Keratinocyte (primary cell): ENCODE data around the gene DLG4. TPM values are rescaled to one million over a fixed set of nuclear protein-coding genes. Genes with fewer than 3 reads are reported as not detected.
"Not testable (repeated sequence)": the region's sequence is repeated elsewhere in the genome, so short reads cannot be mapped to it uniquely, and the experiment has no call there.

Experiments
- DNase-seq: peaks from one replicate; pipeline ENCODE4 v3.0.0-alpha.2; 2011; ENCODE audit warnings: low read depth, missing footprints, low spot score
- FAIRE-seq: peaks from 2 replicates; lab custom pipeline; 2011; peaks lifted over from hg19 to GRCh38; lab: Jason Lieb, UNC
- H2AFZ ChIP-seq: 2 replicates; pipeline ENCODE4 v1.6.0; 2012; ENCODE audit warnings: low read length, control low read depth, inconsistent platforms; ENCODE audit not compliant: control insufficient read depth
- H3K27ac ChIP-seq: 2 replicates; pipeline ENCODE4 v1.5.1; 2011; ENCODE audit warnings: low read length; ENCODE audit not compliant: control insufficient read depth, insufficient read depth
- H3K27me3 ChIP-seq: 3 replicates; pipeline ENCODE4 v1.6.0; 2011; ENCODE audit warnings: low read length; ENCODE audit not compliant: control insufficient read depth, insufficient read depth; ENCODE audit errors: extremely low read depth
- H3K36me3 ChIP-seq, 2 experiments: 2 replicates in 1 of 2; 3 replicates in 1 of 2; pipeline ENCODE4 v1.5.1; 2011; ENCODE audit warnings: low read length in 2 of 2, mild to moderate bottlenecking in 1 of 2; ENCODE audit not compliant: control insufficient read depth in 2 of 2, insufficient read depth in 2 of 2; ENCODE audit errors: extremely low read depth in 1 of 2
- H3K4me1 ChIP-seq: 3 replicates; pipeline ENCODE4 v1.5.1; 2011; ENCODE audit warnings: low read length; ENCODE audit not compliant: control insufficient read depth, insufficient read depth; ENCODE audit errors: extremely low read depth
- H3K4me2 ChIP-seq: 3 replicates; pipeline ENCODE4 v1.6.0; 2011; ENCODE audit warnings: low read depth, low read length; ENCODE audit not compliant: control insufficient read depth, insufficient read depth; ENCODE audit errors: extremely low read depth
- H3K4me3 ChIP-seq, 3 experiments: fragments of 200-600 bp in 1 of 3; sonication (generic) in 1 of 3; 2 replicates in 2 of 3; 3 replicates in 1 of 3; pipeline ENCODE4 v1.5.1; 2011 to 2016; ENCODE audit warnings: low read length in 3 of 3, mild to moderate bottlenecking in 3 of 3, control low read depth in 2 of 3, inconsistent platforms in 1 of 3, low read depth in 1 of 3, mixed read lengths in 1 of 3, mixed run types in 1 of 3, moderate library complexity in 1 of 3; ENCODE audit not compliant: control insufficient read depth in 2 of 3, insufficient read depth in 2 of 3; ENCODE audit errors: extremely low read depth in 1 of 3
- H3K79me2 ChIP-seq: 2 replicates; pipeline ENCODE4 v1.6.0; 2012; ENCODE audit warnings: low read length; ENCODE audit not compliant: control insufficient read depth, insufficient read depth
- H3K9ac ChIP-seq: 3 replicates; pipeline ENCODE4 v1.6.0; 2011; ENCODE audit warnings: low read length; ENCODE audit not compliant: control insufficient read depth, insufficient read depth; ENCODE audit errors: extremely low read depth
- H3K9me1 ChIP-seq: 3 replicates; pipeline ENCODE4 v1.6.0; 2011; ENCODE audit warnings: low read length; ENCODE audit not compliant: control insufficient read depth, insufficient read depth; ENCODE audit errors: extremely low read depth
- H3K9me3 ChIP-seq: 2 replicates; pipeline ENCODE4 v1.5.1; 2012; ENCODE audit warnings: low read depth, low read length; ENCODE audit not compliant: control insufficient read depth
- H4K20me1 ChIP-seq: 3 replicates; pipeline ENCODE4 v1.6.0; 2011; ENCODE audit warnings: low read length; ENCODE audit not compliant: control insufficient read depth, insufficient read depth; ENCODE audit errors: extremely low read depth
- EZH2 ChIP-seq: IDR thresholded peaks from one replicate; pipeline ENCODE4 v1.6.1; 2012; ENCODE audit warnings: inconsistent platforms, mild to moderate bottlenecking, low read length, moderate library complexity
- dilution Hi-C: fragments of 300-500 bp; cut with MboI; formaldehyde crosslinking; loops from one replicate; pipeline ENCODE4 v1.7.0; 2020; ENCODE audit warnings: low sequenced_read_pairs; ENCODE audit not compliant: extremely low pct_ligation_motif_present
- polyA plus RNA-seq, 5 experiments: library from polyadenylated mRNA; depleted of rRNA in 3 of 5; stranded (reverse) in 3 of 5; stranded (forward) in 1 of 5; unstranded in 1 of 5; fragments of >200 nt; gene quantifications; 1 replicate in 1 of 5; 2 replicates in 3 of 5; 3 replicates in 1 of 5; pipeline versions ENCODE4 v1.2.1 to v1.2.3, GENCODE V29; 2011 to 2012; ENCODE audit warnings: missing spikeins in 2 of 5, low read depth in 1 of 5, low replicate concordance in 1 of 5
- TF ChIP-seq, protein P1 (sequence below), 3 experiments: IDR thresholded peaks in 1 of 3; conservative IDR thresholded peaks in 1 of 3; optimal IDR thresholded peaks in 1 of 3; 2 replicates in 2 of 3; 3 replicates in 1 of 3; pipeline versions ENCODE3 to v1.5.1; 2011; ENCODE audit warnings: low read length in 3 of 3, mild to moderate bottlenecking in 3 of 3, moderate library complexity in 2 of 3, control low read depth in 1 of 3, inconsistent platforms in 1 of 3; ENCODE audit not compliant: insufficient read depth in 2 of 3; ENCODE audit errors: extremely low read depth in 1 of 3

The DLG4 gene
- polyA plus RNA-seq, 1 donor (not counting 4 experiments of a cell fraction or from before 2014, with no cell fraction given) = 4.5 TPM

DNA sequence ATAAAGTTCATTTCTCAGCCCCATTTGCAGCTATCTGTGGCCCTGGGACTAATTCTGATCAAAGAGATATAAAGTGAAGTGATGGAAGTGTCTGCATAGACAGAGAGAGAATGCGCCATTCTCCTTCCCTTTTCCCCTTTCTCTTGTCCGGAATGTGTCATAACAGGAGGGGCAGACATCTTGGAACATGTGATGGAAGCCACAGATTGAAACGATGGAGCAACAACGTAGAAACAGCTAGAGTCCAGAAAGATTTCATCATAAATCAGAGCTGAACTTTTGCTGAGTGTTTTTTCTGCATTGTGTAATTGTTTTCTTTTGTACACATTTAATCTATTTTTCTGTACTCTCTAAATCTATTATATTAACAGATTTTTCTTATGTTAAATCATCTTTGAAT is 51.8 kb downstream of the DLG4 start:
- DNase-seq = no peak
- no peaks in the 10 kb centered on the region for H3K36me3 ChIP-seq
- H2AFZ ChIP-seq = no peak overlapping the region
- dilution Hi-C loops = no loop called here
- no peaks in the 10 kb centered on the region for H3K27me3 ChIP-seq
- no peak overlapping the region for H3K9ac ChIP-seq
- no peaks in the 10 kb centered on the region for H3K9me1 ChIP-seq
- H3K27ac ChIP-seq = no peak overlapping the region
- no peak overlapping the region for H3K4me3 ChIP-seq
- no peaks in the 10 kb centered on the region for H3K4me1 ChIP-seq
- TF ChIP-seq, protein P1, sequence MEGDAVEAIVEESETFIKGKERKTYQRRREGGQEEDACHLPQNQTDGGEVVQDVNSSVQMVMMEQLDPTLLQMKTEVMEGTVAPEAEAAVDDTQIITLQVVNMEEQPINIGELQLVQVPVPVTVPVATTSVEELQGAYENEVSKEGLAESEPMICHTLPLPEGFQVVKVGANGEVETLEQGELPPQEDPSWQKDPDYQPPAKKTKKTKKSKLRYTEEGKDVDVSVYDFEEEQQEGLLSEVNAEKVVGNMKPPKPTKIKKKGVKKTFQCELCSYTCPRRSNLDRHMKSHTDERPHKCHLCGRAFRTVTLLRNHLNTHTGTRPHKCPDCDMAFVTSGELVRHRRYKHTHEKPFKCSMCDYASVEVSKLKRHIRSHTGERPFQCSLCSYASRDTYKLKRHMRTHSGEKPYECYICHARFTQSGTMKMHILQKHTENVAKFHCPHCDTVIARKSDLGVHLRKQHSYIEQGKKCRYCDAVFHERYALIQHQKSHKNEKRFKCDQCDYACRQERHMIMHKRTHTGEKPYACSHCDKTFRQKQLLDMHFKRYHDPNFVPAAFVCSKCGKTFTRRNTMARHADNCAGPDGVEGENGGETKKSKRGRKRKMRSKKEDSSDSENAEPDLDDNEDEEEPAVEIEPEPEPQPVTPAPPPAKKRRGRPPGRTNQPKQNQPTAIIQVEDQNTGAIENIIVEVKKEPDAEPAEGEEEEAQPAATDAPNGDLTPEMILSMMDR (optimal IDR thresholded peaks at IDR 0.05 in 1 of 3, IDR thresholded peaks at IDR 0.05 in 1 of 3, conservative IDR thresholded peaks at IDR 0.05 in 1 of 3; ENCODE audit: extremely low read depth in 1 of 3, insufficient read depth in 2 of 3, low read length in 3 of 3) = no peak
- no peak for TF ChIP-seq EZH2
- H3K4me2 ChIP-seq = no peak overlapping the region
- FAIRE-seq = no peak
- no peaks in the 10 kb centered on the region for H3K79me2 ChIP-seq
- no peaks in the 10 kb centered on the region for H4K20me1 ChIP-seq
- H3K9me3 ChIP-seq = no peaks in the 10 kb centered on the region

DNA sequence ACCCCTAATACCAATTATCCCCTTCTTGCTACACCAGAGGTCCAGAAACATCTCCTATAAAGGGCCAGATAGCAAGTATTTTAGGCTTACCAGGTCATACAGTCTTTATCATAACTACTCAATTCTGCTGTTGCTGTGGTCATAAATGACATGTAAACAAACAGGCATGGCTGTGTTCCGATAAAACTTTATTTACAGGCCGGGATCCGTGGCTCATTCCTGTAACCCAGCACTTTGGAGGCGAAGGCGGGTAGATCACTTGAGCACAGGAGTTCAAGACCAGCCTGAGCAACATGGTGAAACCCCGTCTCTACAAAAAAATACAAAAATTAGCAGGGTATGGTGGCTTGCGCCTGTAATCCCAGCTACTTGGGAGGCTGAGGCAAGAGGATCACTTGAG is 52.8 kb downstream of the DLG4 start:
- Histone ChIP-seq H3K9me3 (no peaks in the 10 kb centered on the region), H2AFZ (no peak overlapping the region), H3K4me3 (no peak overlapping the region), H3K36me3 (no peaks in the 10 kb centered on the region), H3K4me2 (no peak overlapping the region), H3K27ac (no peak overlapping the region), H3K9me1 (no peaks in the 10 kb centered on the region), H3K79me2 (no peaks in the 10 kb centered on the region), H3K9ac (no peak overlapping the region), H3K27me3 (no peaks in the 10 kb centered on the region), H3K4me1 (no peaks in the 10 kb centered on the region), H4K20me1 (no peaks in the 10 kb centered on the region)
- TF ChIP-seq, protein P1 (optimal IDR thresholded peaks at IDR 0.05 in 1 of 3, IDR thresholded peaks at IDR 0.05 in 1 of 3, conservative IDR thresholded peaks at IDR 0.05 in 1 of 3; ENCODE audit: extremely low read depth in 1 of 3, insufficient read depth in 2 of 3, low read length in 3 of 3) = no peak
- TF ChIP-seq EZH2 = no peak
- FAIRE-seq (no peak), DNase-seq (no peak)
- dilution Hi-C loops = no loop called here

DNA sequence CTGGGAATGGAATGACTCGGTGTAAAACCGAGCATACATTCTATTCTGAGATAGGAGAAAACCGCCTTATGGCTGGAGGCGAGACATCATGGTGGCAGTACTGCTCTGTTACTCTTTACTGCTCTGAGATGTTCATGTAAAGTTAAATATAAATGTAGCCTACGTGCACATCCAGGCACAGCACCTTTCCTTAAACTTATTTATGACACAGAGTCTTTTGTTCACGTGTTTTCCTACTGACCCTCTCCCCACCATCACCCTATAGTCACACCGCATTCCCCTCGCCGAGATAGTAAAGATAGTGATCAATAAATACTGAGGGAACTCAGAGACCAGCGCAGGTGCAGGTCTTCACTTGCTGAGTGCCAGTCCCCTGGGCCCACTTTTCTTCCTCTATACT is 60.1 kb downstream of the DLG4 start:
- H3K36me3 ChIP-seq, H4K20me1 ChIP-seq, FAIRE-seq, H3K4me2 ChIP-seq, H3K9me1 ChIP-seq, H3K9me3 ChIP-seq, H3K27ac ChIP-seq, H3K9ac ChIP-seq, DNase-seq, dilution Hi-C loops, H3K27me3 ChIP-seq, H3K4me3 ChIP-seq, H3K79me2 ChIP-seq, H3K4me1 ChIP-seq, H2AFZ ChIP-seq: not testable (repeated sequence)

DNA sequence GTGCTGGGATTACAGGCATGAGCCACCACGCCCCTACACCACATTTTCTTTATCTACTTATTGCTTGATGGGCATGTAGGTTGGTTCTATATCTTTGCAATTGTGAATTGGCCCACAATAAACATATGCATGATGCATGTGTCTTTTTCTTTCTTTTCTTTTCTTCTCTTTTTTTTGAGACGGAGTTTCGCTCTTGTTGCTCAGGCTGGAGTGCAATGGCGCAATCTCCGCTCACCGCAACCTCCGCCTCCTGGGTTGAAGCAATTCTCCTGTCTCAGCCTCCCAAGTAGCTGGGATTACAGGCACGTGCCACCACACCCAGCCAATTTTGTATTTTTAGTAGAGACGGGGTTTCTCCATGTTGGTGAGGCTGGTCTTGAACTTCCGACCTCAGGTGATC is 61.2 kb downstream of the DLG4 start:
- FAIRE-seq = not testable (repeated sequence)

More for the DNA sequence above, 61.2 kb downstream of the DLG4 start:
- H2AFZ ChIP-seq, H3K27me3 ChIP-seq, H3K9me1 ChIP-seq, H3K9me3 ChIP-seq, H4K20me1 ChIP-seq, H3K36me3 ChIP-seq, H3K4me2 ChIP-seq, H3K27ac ChIP-seq, DNase-seq, dilution Hi-C loops, H3K4me1 ChIP-seq, H3K4me3 ChIP-seq, H3K9ac ChIP-seq, H3K79me2 ChIP-seq: not testable (repeated sequence)
